CD14-positive monocyte (primary cell): ENCODE measurements around the gene CCDC194. TPM values are rescaled to one million over a fixed set of nuclear protein-coding genes. Genes with fewer than 3 reads are reported as not detected.

ENCODE experiments used
- DNase-seq, 3 donors: peaks; one replicate each; pipeline ENCODE4 v3.0.0-alpha.2; 2011 to 2022
- H2AFZ ChIP-seq: 2 replicates; pipeline ENCODE4 v1.6.0; 2012; ENCODE audit warnings: mild to moderate bottlenecking, low read depth, low read length, inconsistent platforms; ENCODE audit not compliant: insufficient read depth, poor library complexity, severe bottlenecking
- H3K27ac ChIP-seq, 2 donors: 1 replicate in 1 of 2; 2 replicates in 1 of 2; pipeline ENCODE4 v1.5.1; 2012 to 2013; ENCODE audit warnings: low read length in 2 of 2, control low read depth in 1 of 2, inconsistent platforms in 1 of 2, low read depth in 1 of 2, mild to moderate bottlenecking in 1 of 2
- H3K27me3 ChIP-seq, 2 donors: one replicate each; pipeline versions ENCODE4 v1.6.0 to v1.6.1; 2011 to 2013; ENCODE audit warnings: low read length in 2 of 2; ENCODE audit not compliant: control insufficient read depth in 2 of 2, insufficient read depth in 2 of 2
- H3K36me3 ChIP-seq, 2 donors: replicated peaks in 1 of 2; 1 replicate in 1 of 2; 2 replicates in 1 of 2; pipeline versions ENCODE4 v1.5.1 to v1.6.1; 2012 to 2013; ENCODE audit warnings: low read length in 2 of 2, control low read depth in 1 of 2, inconsistent platforms in 1 of 2, mild to moderate bottlenecking in 1 of 2; ENCODE audit not compliant: insufficient read depth in 2 of 2, control insufficient read depth in 1 of 2
- H3K4me1 ChIP-seq, 2 donors: 1 replicate in 1 of 2; 2 replicates in 1 of 2; pipeline versions ENCODE4 v1.5.1 to v1.6.1; 2012 to 2013; ENCODE audit warnings: low read length in 2 of 2, control low read depth in 1 of 2, inconsistent platforms in 1 of 2, mild to moderate bottlenecking in 1 of 2, moderate library complexity in 1 of 2; ENCODE audit not compliant: insufficient read depth in 2 of 2, control insufficient read depth in 1 of 2
- H3K4me2 ChIP-seq: replicated peaks from 2 replicates; pipeline ENCODE3; 2012; ENCODE audit warnings: low read length, moderate library complexity, mild to moderate bottlenecking; ENCODE audit not compliant: poor library complexity, severe bottlenecking; ENCODE audit errors: extremely low read depth
- H3K4me3 ChIP-seq, 3 experiments: fragments of 200-600 bp in 1 of 3; sonication (generic) in 1 of 3; replicated peaks in 1 of 3; 1 replicate in 2 of 3; 2 replicates in 1 of 3; pipeline ENCODE4 v1.5.1; 2011 to 2013; ENCODE audit warnings: low read length in 3 of 3, mild to moderate bottlenecking in 3 of 3, control low read depth in 2 of 3, low read depth in 2 of 3, inconsistent platforms in 1 of 3, moderate library complexity in 1 of 3
- H3K79me2 ChIP-seq: 2 replicates; pipeline ENCODE4 v1.6.0; 2012; ENCODE audit warnings: mild to moderate bottlenecking, control low read depth, inconsistent platforms, low read length, moderate library complexity; ENCODE audit not compliant: insufficient read depth
- H3K9ac ChIP-seq: 2 replicates; pipeline ENCODE4 v1.6.0; 2017; ENCODE audit warnings: low read length, mild to moderate bottlenecking; ENCODE audit not compliant: insufficient read depth, poor library complexity, severe bottlenecking
- H3K9me3 ChIP-seq, 2 donors: replicated peaks in 1 of 2; 1 replicate in 1 of 2; 2 replicates in 1 of 2; pipeline versions ENCODE4 v1.5.1 to v1.6.1; 2012 to 2013; ENCODE audit warnings: low read length in 2 of 2, control low read depth in 1 of 2; ENCODE audit not compliant: control insufficient read depth in 1 of 2, insufficient read depth in 1 of 2
- H4K20me1 ChIP-seq: 2 replicates; pipeline ENCODE4 v1.6.0; 2012; ENCODE audit warnings: mild to moderate bottlenecking, low read length, control low read depth, moderate library complexity; ENCODE audit not compliant: insufficient read depth
- H3K27ac Mint-ChIP-seq, 7 donors: one replicate each; pipeline ENCODE4 v1.8.0; 2020; ENCODE audit warnings: mild to moderate bottlenecking in 7 of 7, mixed read lengths in 7 of 7, moderate library complexity in 6 of 7, inconsistent platforms in 2 of 7
- H3K27me3 Mint-ChIP-seq, 3 donors: one replicate each; pipeline ENCODE4 v1.8.0; 2021 to 2022; ENCODE audit warnings: low read depth in 3 of 3, mild to moderate bottlenecking in 3 of 3, mixed read lengths in 3 of 3, moderate library complexity in 3 of 3, inconsistent platforms in 1 of 3
- H3K36me3 Mint-ChIP-seq, 2 donors: one replicate each; pipeline ENCODE4 v1.8.0; 2020; ENCODE audit warnings: mixed read lengths in 2 of 2, inconsistent platforms in 1 of 2, mild to moderate bottlenecking in 1 of 2
- H3K4me1 Mint-ChIP-seq: one replicate; pipeline ENCODE4 v1.8.0; 2020; ENCODE audit warnings: mild to moderate bottlenecking, mixed read lengths
- H3K4me3 Mint-ChIP-seq, 2 donors: one replicate each; pipeline ENCODE4 v1.8.0; 2020; ENCODE audit warnings: mild to moderate bottlenecking in 2 of 2, mixed read lengths in 2 of 2, moderate library complexity in 1 of 2
- H3K9me3 Mint-ChIP-seq, 7 donors: one replicate each; pipeline ENCODE4 v1.8.0; 2020 to 2022; ENCODE audit warnings: mixed read lengths in 7 of 7, mild to moderate bottlenecking in 6 of 7, moderate library complexity in 6 of 7, inconsistent platforms in 2 of 7
- CTCF ChIP-seq: fragments of 200-600 bp; IDR thresholded peaks from one replicate; pipeline ENCODE4 v1.8.0; 2022; ENCODE audit warnings: antibody characterized with exemption, mild to moderate bottlenecking
- WGBS: methylation state at CpG from one replicate; pipeline ENCODE4 v1.1.5; 2013; ENCODE audit warnings: missing lambda C conversion rate; ENCODE audit not compliant: insufficient coverage; 5-methylcytosine and 5-hydroxymethylcytosine counted together
- intact Hi-C, 2 donors: fragments of 100-400 bp; cut with micrococcal nuclease; formaldehyde crosslinking; loops; one replicate each; pipeline versions ENCODE4 v1.15.0 to v1.15.1; 2023
- polyA plus RNA-seq, 3 donors: library from polyadenylated mRNA; depleted of rRNA in 1 of 3; unstranded in 2 of 3; stranded (reverse) in 1 of 3; fragments of 300-500 nt in 2 of 3; fragments of >200 nt in 1 of 3; fragmentation: Illumina TruSeq in 2 of 3; gene quantifications; 1 replicate in 2 of 3; 2 replicates in 1 of 3; pipeline ENCODE4 v1.2.3, GENCODE V29; 2012 to 2021

CCDC194 gene
- polyA plus RNA-seq, 3 donors = 0.52 TPM; not detected in 2

GRCh38 chr19:17341386-17341785 is 52.6 kb downstream of the CCDC194 start:
- 97% methylated on average over 14 of the region's 15 CpGs for WGBS
- Histone ChIP-seq H3K27me3 (no peaks in the 10 kb centered on the region), H4K20me1 (no peaks in the 10 kb centered on the region), H3K4me3 (no peak overlapping the region), H3K36me3 (peaks cover 4 to 6% of the 10 kb centered on the region in 2 donors), H3K4me1 (peaks cover 19 to 28% of the 10 kb centered on the region in 2 donors), H3K9me3 (no peaks in the 10 kb centered on the region), H3K27ac (no peak overlapping the region), H3K79me2 (peaks cover 5% of the 10 kb centered on the region), H2AFZ (no peak overlapping the region), H3K4me2 (no peak overlapping the region), H3K9ac (no peak overlapping the region)
- Mint-ChIP-seq H3K27me3 (peaks cover 0 to 3% (median 1%) of the 10 kb centered on the region in 3 donors), H3K9me3 (no peaks in the 10 kb centered on the region), H3K36me3 (peaks cover 9 to 17% of the 10 kb centered on the region in 2 donors), H3K4me3 (no peak overlapping the region), H3K27ac (no peak overlapping the region), H3K4me1 (peaks cover 21% of the 10 kb centered on the region)
- intact Hi-C loops = no loop called here
- no peak for DNase-seq
- TF ChIP-seq CTCF = no peak

DNA sequence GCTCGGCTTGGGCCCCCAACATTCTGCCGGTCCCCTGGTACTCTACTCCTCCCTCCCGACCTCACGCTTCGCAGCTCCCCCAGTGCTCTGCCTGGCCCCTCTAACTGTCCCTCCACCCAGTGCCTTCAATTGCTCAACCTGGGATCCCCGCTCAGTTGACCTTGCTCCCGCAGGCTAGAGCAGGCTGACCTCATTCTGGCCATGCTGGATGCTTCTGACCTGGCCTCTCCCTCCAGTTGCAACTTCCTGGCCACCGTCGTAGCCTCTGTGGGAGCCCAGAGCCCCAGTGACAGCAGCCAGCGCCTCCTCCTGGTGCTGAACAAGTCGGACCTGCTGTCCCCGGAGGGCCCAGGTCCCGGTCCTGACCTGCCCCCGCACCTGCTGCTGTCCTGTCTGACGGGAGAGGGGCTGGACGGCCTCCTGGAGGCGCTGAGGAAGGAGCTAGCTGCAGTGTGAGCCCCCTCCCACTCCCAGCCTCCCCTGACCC is 53.1 kb downstream of the CCDC194 start:
- intact Hi-C loops = no loop called here
- no peak overlapping the region for H2AFZ ChIP-seq
- 82% methylated on average over 13 of the region's 17 CpGs for WGBS
- no peak for TF ChIP-seq CTCF
- no peaks in the 10 kb centered on the region for H4K20me1 ChIP-seq
- no peak overlapping the region for H3K9ac ChIP-seq
- Mint-ChIP-seq H3K27me3 (peaks cover 0 to 1% (median 0%) of the 10 kb centered on the region in 3 donors), H3K36me3 (peaks cover 9 to 17% of the 10 kb centered on the region in 2 donors), H3K9me3 (no peaks in the 10 kb centered on the region), H3K27ac (no peak overlapping the region), H3K4me1 (peaks cover 20% of the 10 kb centered on the region), H3K4me3 (no peak overlapping the region)
- H3K9me3 ChIP-seq = no peaks in the 10 kb centered on the region
- DNase-seq = no peak
- no peak overlapping the region for H3K4me2 ChIP-seq
- peaks cover 5% of the 10 kb centered on the region for H3K79me2 ChIP-seq
- no peak overlapping the region for H3K27ac ChIP-seq
- H3K4me3 ChIP-seq = no peak overlapping the region
- H3K27me3 ChIP-seq = no peaks in the 10 kb centered on the region
- H3K36me3 ChIP-seq = peaks cover 4 to 6% of the 10 kb centered on the region in 2 donors
- peaks cover 21 to 31% of the 10 kb centered on the region in 2 donors for H3K4me1 ChIP-seq

Other genes starting within 250 kb of the CCDC194 start
- gene USE1, start 178.8 kb downstream of the CCDC194 start, polyA plus RNA-seq = 10 to 100 TPM; 26.5 to 39.8 (median 29.7) TPM
- gene OCEL1, start 168.0 kb downstream of the CCDC194 start, polyA plus RNA-seq = 10 to 100 TPM; 31.8 to 59.9 (median 57.6) TPM
- gene NR2F6, start 148.3 kb downstream of the CCDC194 start, polyA plus RNA-seq = 1 to 10 TPM in 2 of 3 donors, under 1 TPM in 1; 0.87 to 5.1 (median 1.7) TPM
- not detected for gene USHBP1, start 129.5 kb downstream of the CCDC194 start, polyA plus RNA-seq
- 100 to 1,000 TPM in 1 of 3 donors, 10 to 100 TPM in 2; 76.9 to 106 (median 90.3) TPM for gene BABAM1, start 126.8 kb downstream of the CCDC194 start, polyA plus RNA-seq
- 1 to 10 TPM; 1.3 to 8.5 (median 2.2) TPM for gene ANKLE1, start 112.3 kb downstream of the CCDC194 start, polyA plus RNA-seq
- gene ABHD8, start 90.8 kb downstream of the CCDC194 start, polyA plus RNA-seq = 10 to 100 TPM; 11.3 to 14.9 (median 12.5) TPM
- 100 to 1,000 TPM in 2 of 3 donors, 10 to 100 TPM in 1; 13.2 to 208 (median 155) TPM for gene MRPL34, start 88.3 kb downstream of the CCDC194 start, polyA plus RNA-seq
- 10 to 100 TPM; 22.5 to 49.5 (median 23.8) TPM for gene DDA1, start 84.6 kb downstream of the CCDC194 start, polyA plus RNA-seq
- gene ANO8, start 59.3 kb downstream of the CCDC194 start, polyA plus RNA-seq = 10 to 100 TPM in 1 of 3 donors, under 1 TPM in 1, not detected in 1; 0.11 to 14.1 TPM
- gene GTPBP3, start 56.6 kb downstream of the CCDC194 start, polyA plus RNA-seq = 10 to 100 TPM in 1 of 3 donors, 1 to 10 TPM in 2; 1.0 to 22.0 (median 1.7) TPM
- under 1 TPM in 2 of 3 donors, not detected in 1; 0.08 to 0.81 TPM for gene PLVAP, start 16.9 kb downstream of the CCDC194 start, polyA plus RNA-seq
- gene BST2, start 11.4 kb upstream of the CCDC194 start, polyA plus RNA-seq = 100 to 1,000 TPM; 225 to 284 (median 272) TPM
- 10 to 100 TPM; 43.2 to 47.8 (median 43.7) TPM for gene MVB12A, start 25.9 kb upstream of the CCDC194 start, polyA plus RNA-seq
- gene TMEM221, start 54.5 kb upstream of the CCDC194 start, polyA plus RNA-seq = not detected
- not detected for gene NXNL1, start 66.7 kb upstream of the CCDC194 start, polyA plus RNA-seq
- gene SLC27A1, start 76.3 kb upstream of the CCDC194 start, polyA plus RNA-seq = 10 to 100 TPM; 27.1 to 36.5 (median 27.6) TPM
- 100 to 1,000 TPM; 116 to 158 (median 141) TPM for gene PGLS, start 117.5 kb upstream of the CCDC194 start, polyA plus RNA-seq
- 100 to 1,000 TPM in 1 of 3 donors, 10 to 100 TPM in 2; 66.8 to 176 (median 68.8) TPM for gene COLGALT1, start 161.5 kb upstream of the CCDC194 start, polyA plus RNA-seq